OCI-LY1 (cell line): ENCODE data around the gene ALDH5A1.

Experiments used
- H2AFZ ChIP-seq: fragments of 200-600 bp; sonication (generic), shearing (Covaris generic); 2 replicates; pipeline ENCODE4 v1.6.0; 2014; ENCODE audit warnings: antibody characterized with exemption, mild to moderate bottlenecking, low read length
- H3F3A ChIP-seq: fragments of 200-600 bp; sonication (generic), shearing (Covaris generic); 2 replicates; pipeline ENCODE4 v1.6.0; 2014; ENCODE audit warnings: mild to moderate bottlenecking, antibody characterized with exemption, low read length, moderate library complexity; ENCODE audit not compliant: insufficient read depth
- H3K27ac ChIP-seq: fragments of 200-600 bp; sonication (generic); 2 replicates; pipeline ENCODE4 v1.5.1; 2014; ENCODE audit warnings: low read length, mixed run types, mild to moderate bottlenecking, low read depth; ENCODE audit not compliant: poor library complexity, severe bottlenecking
- H3K27me3 ChIP-seq: fragments of 200-600 bp; sonication (generic); 2 replicates; pipeline ENCODE4 v1.6.0; 2014; ENCODE audit warnings: antibody characterized with exemption, mild to moderate bottlenecking, low read length, moderate library complexity; ENCODE audit not compliant: insufficient read depth
- H3K36me3 ChIP-seq: fragments of 200-600 bp; sonication (generic); 2 replicates; pipeline ENCODE4 v1.6.1; 2014; ENCODE audit warnings: mild to moderate bottlenecking, antibody characterized with exemption, low read length, moderate library complexity, mixed read lengths; ENCODE audit not compliant: insufficient read depth
- H3K4me1 ChIP-seq: fragments of 200-600 bp; sonication (generic); 2 replicates; pipeline ENCODE4 v1.5.1; 2014; ENCODE audit warnings: mild to moderate bottlenecking, low read length, moderate library complexity; ENCODE audit not compliant: insufficient read depth, severe bottlenecking
- H3K4me2 ChIP-seq: fragments of 200-600 bp; sonication (generic), shearing (Covaris generic); 2 replicates; pipeline ENCODE4 v1.6.1; 2014; ENCODE audit warnings: low read length
- H3K4me3 ChIP-seq: fragments of 200-600 bp; sonication (generic); 2 replicates; pipeline ENCODE4 v1.5.1; 2014; ENCODE audit warnings: low read length, low read depth, mild to moderate bottlenecking, mixed read lengths; ENCODE audit not compliant: poor library complexity, severe bottlenecking
- H3K79me2 ChIP-seq: fragments of 200-600 bp; shearing (Covaris generic); 2 replicates; pipeline ENCODE4 v1.6.1; 2016; ENCODE audit warnings: mixed run types, low read length, mixed read lengths; ENCODE audit not compliant: insufficient read depth
- H3K9ac ChIP-seq: fragments of 200-600 bp; sonication (generic), shearing (Covaris generic); 2 replicates; pipeline ENCODE4 v1.6.1; 2014; ENCODE audit warnings: mild to moderate bottlenecking, low read length, mixed read lengths
- H3K9me2 ChIP-seq: fragments of 200-600 bp; sonication (generic), shearing (Covaris generic); 2 replicates; pipeline ENCODE4 v1.6.1; 2014; ENCODE audit warnings: low read depth, mild to moderate bottlenecking, low read length, mixed read lengths
- H3K9me3 ChIP-seq: fragments of 200-600 bp; shearing (Covaris generic); 2 replicates; pipeline ENCODE4 v1.6.1; 2014; ENCODE audit warnings: low read length, mixed read lengths
- H4K20me1 ChIP-seq: fragments of 200-600 bp; sonication (generic), shearing (Covaris generic); 2 replicates; pipeline ENCODE4 v1.6.0; 2016; ENCODE audit warnings: mild to moderate bottlenecking, low read length; ENCODE audit not compliant: insufficient read depth
- CTCF ChIP-seq: fragments of 200-600 bp; sonication (generic), shearing (Covaris generic); IDR thresholded peaks from 2 replicates; pipeline ENCODE4 v1.5.1; 2017; ENCODE audit warnings: mild to moderate bottlenecking, antibody characterized with exemption, low read length, moderate library complexity, mixed read lengths
- EZH2 ChIP-seq: fragments of 200-600 bp; sonication (generic), shearing (Covaris generic); IDR thresholded peaks from 2 replicates; pipeline ENCODE4 v1.8.0; 2017; ENCODE audit warnings: borderline replicate concordance, mixed run types, mild to moderate bottlenecking, antibody characterized with exemption, low read length, moderate library complexity, mixed read lengths

ALDH5A1 gene

GRCh38 chr6:24501374-24501773 lies 6.6 kb downstream of the ALDH5A1 start:
- peaks cover 53% of the 10 kb centered on the region for H3K36me3 ChIP-seq
- H4K20me1 ChIP-seq = no peaks in the 10 kb centered on the region
- H3K27ac ChIP-seq = peak overlapping the region; percentile 43
- H3F3A ChIP-seq = no peaks in the 10 kb centered on the region
- H3K4me1 ChIP-seq = peaks cover 38% of the 10 kb centered on the region
- H3K4me2 ChIP-seq = no peak overlapping the region
- H3K9ac ChIP-seq = peak overlapping the region; percentile 16; the same call in 1 of the 2 replicates
- H3K9me3 ChIP-seq = no peaks in the 10 kb centered on the region
- TF ChIP-seq CTCF (no peak), EZH2 (no peak)
- H3K27me3 ChIP-seq = no peaks in the 10 kb centered on the region
- no peaks in the 10 kb centered on the region for H3K79me2 ChIP-seq
- H2AFZ ChIP-seq = no peak overlapping the region
- no peak overlapping the region for H3K4me3 ChIP-seq
- H3K9me2 ChIP-seq = no peaks in the 10 kb centered on the region

GRCh38 chr6:24501914-24502313 lies 7.1 kb downstream of the ALDH5A1 start:
- Histone ChIP-seq H2AFZ (no peak overlapping the region), H3K9ac (no peak overlapping the region), H3K4me2 (no peak overlapping the region), H3K9me2 (no peaks in the 10 kb centered on the region), H3K4me3 (no peak overlapping the region), H3K79me2 (no peaks in the 10 kb centered on the region), H3K27ac (no peak overlapping the region), H3K36me3 (peaks cover 53% of the 10 kb centered on the region), H3F3A (no peaks in the 10 kb centered on the region), H4K20me1 (no peaks in the 10 kb centered on the region), H3K27me3 (no peaks in the 10 kb centered on the region), H3K4me1 (peaks cover 36% of the 10 kb centered on the region), H3K9me3 (no peaks in the 10 kb centered on the region)
- TF ChIP-seq CTCF (no peak), EZH2 (no peak)

- H3K27ac ChIP-seq = no peak overlapping the region
- no peak overlapping the region for H3K9ac ChIP-seq
These were observed 9.5 kb downstream of the ALDH5A1 start for GRCh38 chr6:24504287-24504648.

More at GRCh38 chr6:24504287-24504648, 9.5 kb downstream of the ALDH5A1 start:
- Histone ChIP-seq H3K9me3 (no peaks in the 10 kb centered on the region), H3K4me1 (peaks cover 16% of the 10 kb centered on the region), H3F3A (no peaks in the 10 kb centered on the region), H3K9me2 (no peaks in the 10 kb centered on the region), H3K36me3 (peaks cover 50% of the 10 kb centered on the region), H3K27me3 (no peaks in the 10 kb centered on the region), H2AFZ (no peak overlapping the region), H3K79me2 (no peaks in the 10 kb centered on the region), H3K4me2 (no peak overlapping the region), H3K4me3 (no peak overlapping the region), H4K20me1 (no peaks in the 10 kb centered on the region)
- TF ChIP-seq EZH2 (no peak), CTCF (no peak)
